Activated effector memory CD4-positive, alpha-beta T cell treated with Interleukin-2 at 50 U/mL for 16 hours (primary cell): ENCODE measurements around the gene KDM3B.
"Not testable (repeated sequence)": the region's sequence is repeated elsewhere in the genome, so short reads cannot be mapped to it uniquely, and the experiment has no call there.

Source experiments
- DNase-seq: peaks from one replicate; pipeline ENCODE4 v3.0.0-alpha.2; 2020

KDM3B gene

DNA sequence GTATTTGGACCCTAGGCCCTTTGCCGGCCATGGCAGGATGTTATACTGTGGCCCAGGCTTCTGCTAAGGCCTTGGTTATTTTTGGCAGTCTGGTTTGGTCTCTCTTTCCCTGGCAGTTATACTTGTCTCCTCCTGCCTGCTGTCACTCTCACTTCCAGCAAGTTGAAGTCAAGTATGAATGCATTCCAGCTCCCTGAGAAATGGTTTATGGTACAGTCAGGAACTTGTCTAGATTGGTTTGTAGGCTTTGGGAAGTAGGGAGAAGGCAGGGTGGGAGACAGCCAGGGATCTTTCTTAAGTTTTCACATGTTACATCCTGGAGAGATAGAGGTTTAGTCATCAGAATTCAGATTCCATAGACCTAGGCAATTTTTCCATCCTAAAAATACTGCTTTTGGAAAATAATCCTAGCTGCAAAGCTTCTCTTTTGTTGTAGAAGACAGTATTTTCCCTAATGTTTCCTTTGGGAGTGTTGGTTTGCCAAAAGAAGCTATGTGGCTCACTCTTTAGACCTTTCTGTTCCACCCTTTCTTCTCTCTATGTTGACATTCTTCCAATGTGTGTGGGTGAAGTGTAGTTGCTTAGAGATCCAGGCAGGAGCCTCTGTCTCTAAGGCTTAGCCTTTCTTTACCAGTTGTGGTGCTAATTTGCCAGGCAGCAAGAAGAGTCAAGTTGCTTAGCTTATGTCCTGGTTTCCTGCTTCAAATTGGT is 2.5 kb upstream of the KDM3B start:
- DNase-seq: no peak

DNA sequence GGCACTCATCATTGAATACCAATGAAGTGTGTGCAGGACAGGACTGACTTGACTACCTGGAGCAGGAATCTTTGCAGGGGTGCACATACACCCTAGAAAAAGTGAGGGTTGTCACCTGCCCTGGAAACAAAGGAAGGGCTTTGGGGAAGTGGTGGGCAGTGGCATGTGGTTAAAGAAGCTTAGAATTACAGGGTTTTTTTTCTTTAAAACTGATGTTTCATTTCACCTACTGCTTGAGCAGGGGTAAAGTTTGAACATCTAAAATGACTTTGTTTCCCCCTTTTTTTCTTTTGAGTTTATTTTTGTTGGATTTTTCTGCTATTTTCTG is 2.0 kb upstream of the KDM3B start:
- DNase-seq: no peak

DNA sequence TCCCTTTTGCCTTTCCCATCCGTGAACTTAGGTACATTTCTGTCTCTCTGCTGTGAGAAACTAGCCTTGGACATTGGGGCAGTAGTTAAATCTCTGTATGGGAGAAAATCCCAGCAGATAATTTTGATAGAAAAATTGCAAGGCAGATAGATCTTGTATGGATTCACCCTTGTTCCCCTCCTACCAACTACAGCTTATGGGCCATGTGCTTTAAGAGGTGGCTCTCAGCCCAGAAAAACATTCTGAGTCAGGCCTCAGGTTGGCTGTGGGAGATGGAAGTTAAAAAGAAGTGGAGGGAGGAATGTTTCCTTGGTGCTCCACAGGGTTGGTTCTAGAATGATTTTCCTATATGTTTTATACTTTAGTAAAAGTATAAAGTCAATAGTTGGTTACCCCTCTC is 1.4 kb upstream of the KDM3B start:
- no peak for DNase-seq

DNA sequence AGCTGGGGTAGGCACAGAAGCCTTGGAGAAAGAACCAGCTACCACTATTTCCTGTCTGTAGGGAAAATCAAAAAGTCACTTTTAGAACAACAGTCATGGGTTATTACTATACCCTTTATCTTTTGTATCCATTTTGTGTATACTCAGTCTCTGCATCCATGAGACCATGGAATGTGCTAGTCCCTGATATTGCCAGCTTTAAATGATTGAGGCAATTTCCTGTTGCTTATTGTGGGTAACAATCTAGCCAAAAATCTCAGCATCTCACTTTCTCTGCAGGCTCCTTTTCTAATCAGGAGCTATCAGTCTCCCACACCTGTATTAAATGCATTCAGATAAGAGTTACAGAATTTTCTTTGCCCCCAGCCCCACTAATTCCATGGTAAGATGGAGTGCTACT is 968 bp upstream of the KDM3B start:
- DNase-seq: no peak

DNA sequence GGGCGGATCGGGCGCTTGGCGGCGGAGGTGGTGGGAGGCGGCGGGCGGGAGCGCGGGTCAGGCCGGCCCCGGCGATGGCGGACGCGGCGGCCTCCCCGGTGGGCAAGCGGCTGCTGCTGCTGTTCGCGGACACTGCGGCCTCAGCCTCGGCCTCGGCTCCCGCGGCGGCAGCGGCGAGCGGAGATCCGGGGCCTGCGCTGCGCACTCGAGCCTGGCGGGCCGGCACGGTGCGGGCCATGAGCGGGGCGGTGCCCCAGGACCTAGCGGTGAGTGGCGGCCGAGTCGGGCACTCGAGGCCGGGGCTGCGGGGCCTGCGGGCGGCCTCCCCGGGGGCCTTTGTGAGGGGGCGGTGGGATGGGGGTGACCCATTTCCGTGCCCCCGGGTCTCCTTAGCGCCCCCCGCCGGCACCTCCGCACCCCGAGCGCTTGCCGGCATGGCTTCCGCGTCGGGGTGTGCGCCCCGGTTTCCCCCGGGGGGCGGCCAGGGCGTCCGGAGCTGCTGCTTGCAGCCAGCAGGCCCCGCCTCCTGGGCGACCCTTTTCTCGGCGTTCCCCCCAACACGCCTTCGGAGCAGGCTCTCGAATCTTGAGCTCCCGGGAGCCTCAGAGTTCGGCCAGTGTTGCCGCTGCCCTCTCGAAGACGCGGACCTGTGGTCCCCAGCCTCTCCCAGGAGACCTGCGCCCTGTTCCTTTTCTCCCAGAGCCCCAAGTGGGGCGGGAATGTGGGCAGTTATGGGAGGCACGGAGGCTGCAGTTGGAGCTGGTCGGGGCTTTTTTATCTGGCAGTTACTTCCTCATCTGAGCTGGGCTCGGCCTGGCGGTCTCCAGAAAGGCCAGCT is 456 bp downstream of the KDM3B start:
- peak; percentile 64 for DNase-seq

DNA sequence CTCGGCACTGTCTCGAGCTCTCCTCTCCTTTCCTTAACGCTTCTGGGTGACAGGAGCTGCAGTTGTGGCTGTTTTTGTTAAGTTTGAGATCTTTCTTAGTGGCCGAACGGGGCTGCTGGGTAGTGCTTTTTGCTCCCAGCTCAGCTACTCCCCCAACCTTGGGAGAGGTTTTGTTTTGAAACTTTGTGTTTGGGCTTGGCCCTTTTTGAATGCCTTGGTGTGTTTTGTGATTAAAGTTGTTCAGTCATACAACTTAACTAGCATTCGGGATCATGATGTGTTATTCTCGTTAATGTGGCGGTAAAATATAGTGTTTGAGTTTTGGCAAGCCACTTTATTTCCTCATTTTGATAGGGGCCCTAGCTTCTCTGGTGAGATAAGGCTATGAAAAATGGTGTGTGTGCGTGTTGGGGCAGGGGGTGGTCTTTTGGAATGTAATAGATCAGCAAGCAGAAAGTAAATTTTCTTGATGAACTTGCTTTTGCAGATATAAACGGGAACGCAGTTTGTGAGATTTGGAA is 1.1 kb downstream of the KDM3B start:
- DNase-seq: no peak

DNA sequence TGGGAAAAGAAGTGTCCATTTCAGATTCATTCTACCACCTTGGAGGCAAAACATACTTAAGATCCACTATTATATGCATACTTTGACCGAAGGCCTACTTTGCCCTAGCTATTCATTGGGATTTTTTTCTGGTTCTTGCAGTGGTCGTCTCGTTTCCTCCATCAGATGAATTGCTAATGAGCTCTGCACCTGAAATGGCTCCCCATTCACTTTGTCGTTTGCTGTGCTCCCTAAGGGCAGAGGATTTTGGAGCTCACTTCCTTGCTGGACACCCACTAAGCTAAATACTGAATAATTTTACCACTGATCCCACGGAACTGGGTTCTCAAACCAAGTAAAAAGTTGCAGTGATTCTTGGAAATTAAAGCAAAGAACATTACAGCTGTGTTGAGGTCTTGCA is 1.9 kb downstream of the KDM3B start:
- no peak for DNase-seq

DNA sequence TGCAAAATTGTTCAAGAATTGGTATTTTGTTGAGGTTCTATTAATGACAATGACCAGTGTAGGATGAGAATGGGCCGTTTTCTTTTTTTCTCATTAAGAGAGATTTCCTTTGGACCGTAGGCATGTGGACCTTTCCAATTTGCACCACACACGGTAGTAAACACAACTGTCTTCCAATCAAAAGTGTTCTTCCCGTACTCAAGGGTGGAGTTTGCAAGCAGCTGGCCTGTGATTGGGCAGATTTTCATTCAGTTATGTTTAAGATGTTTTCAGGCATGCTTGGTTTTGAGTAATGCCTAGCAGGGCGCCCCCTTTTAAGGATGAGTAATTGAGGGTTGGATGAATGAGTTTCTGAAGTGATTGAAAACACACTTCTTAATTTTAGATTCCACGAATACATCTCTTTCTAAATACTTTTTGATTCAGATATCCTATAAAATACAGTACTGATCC is 2.5 kb downstream of the KDM3B start:
- no peak for DNase-seq

DNA sequence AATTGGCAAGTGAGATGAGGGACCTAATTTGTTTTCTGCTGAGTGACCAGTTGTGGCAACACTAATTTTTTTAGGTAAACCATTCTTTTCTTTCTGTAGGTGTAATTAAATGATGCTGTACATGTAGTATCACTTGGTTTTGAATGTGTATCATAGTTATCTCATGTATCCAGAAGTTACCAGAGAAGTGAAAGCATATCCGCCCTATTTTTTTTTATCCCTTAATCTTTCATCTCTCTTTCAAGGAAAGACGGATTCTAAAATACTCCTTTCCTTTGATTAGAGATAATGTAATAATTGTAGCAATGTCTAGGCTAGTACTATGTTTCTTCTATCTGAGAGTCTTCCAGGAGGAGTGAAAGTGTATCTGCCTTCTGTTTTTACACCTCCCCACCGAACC is 7.1 kb downstream of the KDM3B start:
- DNase-seq: no peak

DNA sequence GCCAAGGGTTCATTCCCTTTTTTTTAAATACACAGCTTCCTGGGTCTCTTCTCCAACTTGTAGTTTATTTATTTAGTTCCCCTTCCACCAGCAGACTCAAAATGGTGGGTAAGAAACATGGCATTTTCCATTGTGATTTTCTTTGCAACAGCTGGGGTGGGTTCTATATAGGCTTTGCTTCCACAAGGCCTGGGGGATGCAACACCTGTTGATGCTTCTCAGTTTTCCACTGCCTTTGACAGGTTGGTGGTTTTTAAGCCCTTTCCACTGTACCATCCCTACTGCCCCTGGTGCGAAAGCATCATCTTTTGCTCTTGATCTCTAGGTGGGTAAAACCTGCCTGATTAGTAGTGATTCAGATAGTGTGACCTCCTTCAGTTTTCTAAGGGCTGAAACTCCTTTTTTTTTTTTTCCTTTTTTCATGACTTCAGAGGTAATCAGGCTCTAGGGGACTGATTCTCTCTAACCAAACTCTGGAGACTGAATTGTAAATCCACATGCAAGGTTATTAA is 8.5 kb downstream of the KDM3B start:
- DNase-seq: no peak

DNA sequence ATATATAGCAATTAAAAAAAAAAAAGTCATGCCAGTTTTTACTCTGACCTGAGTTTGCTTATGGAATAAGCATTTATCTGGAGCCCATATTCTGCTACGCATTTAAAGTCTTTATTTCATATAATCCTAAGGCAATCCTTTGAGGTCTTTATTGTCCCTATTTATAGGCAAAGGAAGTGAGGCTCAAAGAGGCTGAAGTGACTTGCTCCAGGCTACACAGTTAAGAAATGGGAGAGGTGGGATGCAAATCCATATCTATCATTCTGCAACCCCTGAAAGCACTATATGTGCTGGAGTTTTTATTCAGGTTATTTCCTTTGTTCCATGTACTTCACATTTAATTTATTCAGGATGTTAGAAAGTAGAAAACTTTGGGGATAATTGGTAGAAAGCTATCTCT is 12.1 kb downstream of the KDM3B start:
- no peak for DNase-seq

DNA sequence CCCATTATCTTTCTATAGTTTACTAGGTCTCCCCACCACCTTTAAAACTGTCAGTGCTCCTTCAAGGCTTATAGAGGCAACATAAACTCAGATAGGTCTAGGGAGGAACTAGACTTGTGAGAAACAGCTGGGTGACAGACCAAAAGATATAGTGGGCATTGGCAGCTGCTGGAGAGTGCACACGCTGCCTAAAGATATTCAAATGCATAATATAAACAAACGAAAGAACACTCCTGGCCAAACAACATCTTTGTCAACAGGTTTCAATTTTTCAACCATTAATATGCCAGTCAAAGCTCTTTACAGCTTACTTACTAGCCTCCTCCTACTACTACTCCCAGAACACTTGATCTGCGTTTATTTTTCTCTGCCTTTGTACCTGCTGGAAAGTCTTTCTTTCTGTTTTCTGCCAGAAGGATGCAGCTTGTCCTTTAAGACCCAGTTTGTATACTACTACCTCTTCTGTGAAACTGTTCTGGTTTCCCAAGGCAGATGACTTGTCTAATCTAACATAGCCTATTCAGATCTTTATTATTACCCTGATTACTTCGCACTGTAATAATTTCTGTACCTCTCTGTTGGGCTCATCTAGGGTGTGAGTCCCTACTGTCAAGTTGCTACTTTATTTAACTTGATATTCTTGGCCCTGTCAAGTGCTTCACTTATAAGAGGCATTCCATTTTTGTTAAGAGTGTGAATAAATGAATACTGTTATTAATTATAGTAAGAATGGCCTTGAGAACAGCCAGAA is 14.3 kb downstream of the KDM3B start:
- DNase-seq: no peak

DNA sequence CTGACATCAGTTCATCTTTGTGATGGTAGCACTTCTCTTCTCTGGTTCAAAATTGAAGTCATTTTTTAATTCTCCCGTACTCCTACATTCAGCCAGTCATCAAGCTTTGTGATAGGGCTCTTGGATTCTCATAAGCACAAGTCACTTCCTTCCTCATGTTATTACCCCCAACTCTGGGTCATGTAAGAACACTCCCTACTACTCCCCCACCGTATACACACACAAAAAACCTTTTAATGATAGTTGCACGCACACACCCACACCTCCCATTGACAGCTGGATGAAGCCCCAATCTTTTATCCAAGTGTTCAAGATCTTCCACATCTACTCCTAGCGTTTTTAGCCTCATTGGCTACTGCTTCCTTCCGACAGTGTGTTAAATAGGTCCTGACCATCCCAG is 16.8 kb downstream of the KDM3B start:
- no peak for DNase-seq

DNA sequence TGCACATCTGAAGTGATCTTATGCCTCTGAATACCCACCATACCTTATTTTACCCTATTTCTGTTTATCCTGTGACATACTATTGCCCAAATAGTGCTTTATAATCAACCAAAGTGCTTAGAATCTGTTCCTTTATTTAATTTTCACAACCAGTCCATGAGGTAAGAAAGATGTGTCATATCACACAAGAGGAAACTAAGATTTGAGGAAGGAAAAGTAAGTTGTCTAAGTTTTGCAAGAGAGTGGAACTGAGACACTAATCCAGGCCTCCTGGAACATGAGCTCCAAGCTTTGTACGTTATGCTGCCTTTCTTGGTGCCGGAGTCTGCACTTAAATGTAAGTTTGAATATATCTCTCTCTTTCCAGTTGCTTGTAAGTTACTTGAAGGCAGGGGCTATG is 17.2 kb downstream of the KDM3B start:
- no peak for DNase-seq

DNA sequence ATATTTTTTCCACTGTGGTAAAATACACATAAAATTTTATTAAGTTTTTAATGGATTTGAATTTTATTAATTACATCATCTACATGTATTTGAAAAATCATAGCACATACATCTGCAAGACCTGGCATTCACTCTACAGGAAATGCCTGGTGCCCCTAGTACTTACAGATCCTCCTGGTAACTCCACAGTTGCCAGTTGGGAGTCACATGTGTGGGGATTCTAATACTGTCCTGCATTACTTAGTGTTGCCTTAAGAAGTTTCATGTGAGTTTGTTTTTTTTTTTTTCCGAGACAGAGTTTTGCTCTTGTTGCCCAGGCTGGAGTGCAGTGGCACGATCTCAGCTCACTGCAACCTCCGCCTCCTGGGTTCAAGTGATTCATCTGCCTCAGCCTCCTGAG is 18.1 kb downstream of the KDM3B start:
- DNase-seq: no peak

DNA sequence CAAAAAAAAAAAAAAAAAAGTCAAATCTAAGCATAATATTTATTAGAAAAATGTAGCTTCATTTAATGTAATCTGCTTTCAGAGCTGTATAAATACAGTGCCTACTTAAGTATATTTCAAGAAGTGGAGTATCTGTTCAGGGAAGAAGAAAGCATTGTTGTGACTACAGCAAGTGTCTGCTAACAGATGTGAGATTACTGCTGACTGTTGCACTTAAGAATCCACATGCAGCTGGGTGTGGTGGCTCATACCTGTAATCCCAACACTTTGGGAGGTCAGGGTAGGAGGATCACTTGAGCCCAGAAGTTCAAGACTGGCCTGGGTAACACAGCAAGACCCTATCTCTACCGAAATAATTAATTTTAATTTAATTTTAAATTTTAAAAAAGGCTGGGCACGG is 19.0 kb downstream of the KDM3B start:
- DNase-seq: no peak

DNA sequence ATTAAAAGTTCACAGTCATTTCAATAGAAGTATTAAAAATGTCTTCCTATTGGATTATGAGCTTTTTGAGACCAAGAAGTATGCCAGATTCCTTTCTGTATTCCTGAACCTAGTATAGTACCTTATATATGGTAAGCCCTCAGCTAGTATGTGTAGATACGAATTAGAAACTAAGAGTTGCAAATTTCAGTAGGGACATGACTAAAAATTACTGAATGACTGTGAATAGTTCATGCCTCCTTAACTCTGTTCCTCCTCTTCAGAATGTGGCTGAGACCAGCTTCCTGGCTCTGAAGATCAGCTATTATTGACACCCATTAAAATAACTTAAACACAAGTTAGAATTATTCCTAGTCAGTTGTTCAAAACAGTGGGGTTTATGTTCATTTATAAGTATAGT is 19.7 kb downstream of the KDM3B start:
- DNase-seq: no peak

DNA sequence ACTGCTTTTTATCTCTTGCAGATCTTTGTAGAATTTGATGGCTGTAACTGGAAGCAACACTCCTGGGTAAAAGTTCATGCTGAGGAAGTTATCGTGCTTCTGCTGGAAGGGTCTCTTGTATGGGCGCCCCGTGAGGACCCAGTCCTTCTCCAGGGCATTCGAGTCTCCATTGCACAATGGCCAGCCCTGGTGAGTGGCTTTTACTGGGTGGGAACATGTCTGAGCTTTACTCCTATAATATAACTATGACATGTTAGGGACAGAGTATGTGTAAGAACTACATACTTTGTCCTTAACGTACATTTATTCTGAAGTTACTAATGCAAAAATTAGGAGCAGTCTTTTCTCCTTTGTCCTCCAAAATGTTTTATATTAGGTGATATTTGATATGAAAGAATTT is 20.2 kb downstream of the KDM3B start:
- DNase-seq: no peak

DNA sequence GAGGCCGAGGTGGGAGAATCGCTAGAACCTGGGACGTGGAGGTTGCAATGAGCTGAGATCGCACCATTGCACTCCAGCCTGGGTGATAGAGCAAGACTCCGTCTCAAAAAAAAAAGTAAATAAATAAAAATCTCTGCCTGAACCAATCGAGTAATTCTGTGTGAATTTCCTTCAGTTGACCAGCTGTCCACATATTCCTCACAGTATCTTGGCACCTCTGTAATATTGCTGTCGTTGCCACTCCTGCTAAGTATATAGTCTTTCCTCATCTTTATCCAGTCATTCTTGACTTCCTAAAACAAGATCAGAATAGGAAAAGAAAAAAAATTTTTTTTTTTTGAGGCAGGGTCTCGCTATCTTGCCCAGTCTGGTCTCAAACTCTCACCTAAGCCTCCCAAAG is 29.9 kb downstream of the KDM3B start:
- DNase-seq: no peak

DNA sequence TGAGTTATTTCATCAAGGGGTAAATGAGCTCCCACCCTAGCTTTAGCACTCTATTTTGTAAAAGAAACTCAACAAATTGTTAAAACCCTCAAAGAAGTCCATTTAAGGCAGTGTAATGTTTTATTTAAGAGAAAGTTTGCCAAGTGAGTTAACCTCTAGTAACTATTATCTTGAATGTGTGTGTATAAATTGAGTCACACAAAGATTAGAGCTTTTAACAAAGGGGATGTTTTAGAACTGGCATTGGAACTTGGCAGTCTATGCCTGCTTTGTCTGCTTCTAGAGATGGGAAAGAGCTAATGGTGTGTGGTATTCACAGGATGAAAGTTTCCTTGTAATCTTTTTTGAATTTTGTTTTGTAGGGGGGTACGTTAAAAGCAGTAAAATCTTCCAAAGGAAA is 33.2 kb downstream of the KDM3B start:
- DNase-seq: no peak

DNA sequence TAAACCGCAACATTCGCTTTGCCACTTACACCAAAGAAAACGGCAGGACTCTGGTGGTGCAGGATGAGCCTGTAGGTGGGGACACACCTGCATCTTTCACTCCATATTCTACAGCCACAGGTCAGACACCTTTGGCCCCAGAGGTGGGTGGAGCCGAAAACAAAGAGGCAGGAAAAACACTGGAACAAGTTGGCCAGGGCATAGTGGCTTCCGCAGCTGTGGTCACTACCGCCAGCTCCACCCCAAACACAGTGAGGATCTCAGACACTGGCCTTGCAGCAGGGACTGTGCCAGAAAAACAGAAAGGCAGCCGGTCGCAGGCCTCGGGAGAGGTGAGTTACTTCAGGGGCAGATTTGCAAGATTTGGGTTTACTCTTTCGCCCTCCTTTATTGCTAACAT is 33.8 kb downstream of the KDM3B start:
- no peak for DNase-seq

DNA sequence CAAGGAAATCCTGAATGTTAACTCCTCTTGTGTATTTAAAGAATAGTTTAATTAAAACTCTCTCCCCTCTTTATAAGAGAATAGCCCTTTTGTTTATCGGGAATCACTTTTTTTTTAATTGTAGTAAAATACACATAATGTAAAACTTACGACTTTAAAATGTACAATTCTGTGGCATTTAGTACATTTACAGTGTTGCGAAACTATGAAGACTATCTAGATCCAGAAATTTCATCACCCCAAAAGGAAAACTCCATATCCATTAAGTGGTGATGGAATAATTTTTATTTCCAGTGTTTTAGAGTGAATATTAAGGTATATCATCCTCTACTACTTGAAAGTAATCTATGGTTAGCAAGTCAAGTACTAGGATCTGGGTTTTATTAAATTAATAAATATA is 36.8 kb downstream of the KDM3B start:
- no peak for DNase-seq

DNA sequence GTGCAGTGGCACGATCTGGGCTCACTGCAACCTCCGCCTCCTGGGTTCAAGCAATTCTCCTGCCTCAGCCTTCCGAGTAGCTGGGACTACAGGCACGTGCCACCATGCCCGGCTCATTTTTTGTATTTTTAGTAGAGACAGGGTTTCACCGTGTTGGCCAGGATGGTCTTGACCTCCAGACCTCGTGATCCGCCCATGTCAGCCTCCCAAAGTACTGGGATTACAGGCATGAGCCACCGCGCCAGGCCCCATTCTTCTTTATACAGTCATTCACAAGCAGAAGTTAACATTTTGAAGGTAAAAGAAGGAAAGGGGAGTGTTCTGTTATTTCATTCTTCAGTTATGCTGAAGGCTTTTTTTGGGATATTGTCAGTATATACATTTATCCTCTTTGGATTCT is 37.4 kb downstream of the KDM3B start:
- not testable (repeated sequence) for DNase-seq
